Skeletal muscle satellite cell (primary cell): ENCODE measurements around the gene GABRA5.
"Not testable (repeated sequence)": the region's sequence is repeated elsewhere in the genome, so short reads cannot be mapped to it uniquely, and the experiment has no call there.

Source experiments
- H3K27me3 ChIP-seq: 2 replicates; pipeline ENCODE4 v1.7.0; 2013; ENCODE audit warnings: low read length; ENCODE audit not compliant: control insufficient read depth, insufficient read depth
- H3K36me3 ChIP-seq: 2 replicates; pipeline ENCODE4 v1.7.0; 2013; ENCODE audit warnings: mild to moderate bottlenecking, control low read depth, low read length; ENCODE audit not compliant: insufficient read depth
- H3K4me1 ChIP-seq: 2 replicates; pipeline ENCODE4 v1.7.0; 2013; ENCODE audit warnings: low read length; ENCODE audit not compliant: control insufficient read depth, insufficient read depth
- H3K4me2 ChIP-seq: 2 replicates; pipeline ENCODE4 v1.7.0; 2013; ENCODE audit warnings: mild to moderate bottlenecking, low read length
- H3K4me3 ChIP-seq: 2 replicates; pipeline ENCODE4 v1.7.0; 2013; ENCODE audit warnings: low read length
- H3K9ac ChIP-seq: 2 replicates; pipeline ENCODE4 v1.7.0; 2013; ENCODE audit warnings: mild to moderate bottlenecking, low read depth, low read length, moderate library complexity
- H3K9me3 ChIP-seq: replicated peaks from 2 replicates; pipeline ENCODE4 v1.7.0; 2013; ENCODE audit warnings: mild to moderate bottlenecking, control low read depth, low read length

Gene GABRA5

GRCh38 chr15:26892182-26892518 lies 25.3 kb downstream of the GABRA5 start:
- Histone ChIP-seq H3K4me2 (peak overlapping the region; percentile 74), H3K9ac (no peak overlapping the region), H3K4me1 (peaks cover 5% of the 10 kb centered on the region), H3K36me3 (no peaks in the 10 kb centered on the region), H3K4me3 (no peak overlapping the region), H3K9me3 (no peaks in the 10 kb centered on the region), H3K27me3 (peaks cover 5% of the 10 kb centered on the region)

- no peak overlapping the region for H3K9ac ChIP-seq
- no peak overlapping the region for H3K4me2 ChIP-seq
- H3K27me3 ChIP-seq, result peaks cover 5% of the 10 kb centered on the region
- H3K4me1 ChIP-seq, result peaks cover 5% of the 10 kb centered on the region
- H3K4me3 ChIP-seq, result no peak overlapping the region
- H3K9me3 ChIP-seq, result no peaks in the 10 kb centered on the region
- H3K36me3 ChIP-seq, result no peaks in the 10 kb centered on the region
These were observed 25.8 kb downstream of the GABRA5 start for GRCh38 chr15:26892678-26893077.

- H3K27me3 ChIP-seq, result peaks cover 5% of the 10 kb centered on the region
These were observed 26.6 kb downstream of the GABRA5 start for GRCh38 chr15:26893351-26894065.

DNA sequence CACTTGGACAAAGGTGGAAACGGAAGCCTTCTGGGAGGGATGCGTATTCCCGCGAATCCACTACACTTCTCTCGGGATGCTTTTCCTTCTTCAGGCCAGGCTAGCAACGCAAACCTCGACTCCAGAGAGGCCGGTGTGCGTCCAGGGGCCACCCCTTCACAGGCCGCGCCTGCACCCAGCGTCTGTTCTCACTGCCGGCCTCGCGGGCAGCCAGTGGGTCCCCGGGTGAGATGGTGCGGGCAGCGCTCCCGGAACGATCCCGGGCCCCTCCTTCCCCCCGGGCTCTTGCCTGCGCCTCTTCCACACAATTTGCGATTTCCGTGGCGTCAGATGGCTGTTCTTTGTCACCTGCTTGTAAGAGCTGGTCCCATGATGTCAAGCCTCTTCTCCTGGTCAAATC lies 27.3 kb downstream of the GABRA5 start:
- Histone ChIP-seq H3K36me3 (no peaks in the 10 kb centered on the region), H3K9ac (no peak overlapping the region), H3K27me3 (peaks cover 5% of the 10 kb centered on the region), H3K9me3 (no peaks in the 10 kb centered on the region), H3K4me2 (no peak overlapping the region), H3K4me1 (peaks cover 5% of the 10 kb centered on the region), H3K4me3 (no peak overlapping the region)

More at GRCh38 chr15:26893351-26894065, 26.6 kb downstream of the GABRA5 start:
- Histone ChIP-seq H3K4me1 (peaks cover 5% of the 10 kb centered on the region), H3K4me3 (no peak overlapping the region), H3K4me2 (no peak overlapping the region), H3K36me3 (no peaks in the 10 kb centered on the region), H3K9me3 (no peaks in the 10 kb centered on the region), H3K9ac (no peak overlapping the region)

- H3K9me3 ChIP-seq, H3K9ac ChIP-seq, H3K4me3 ChIP-seq, H3K36me3 ChIP-seq, H3K4me1 ChIP-seq, H3K4me2 ChIP-seq, H3K27me3 ChIP-seq: not testable (repeated sequence)
These were observed 28.5 kb downstream of the GABRA5 start for GRCh38 chr15:26895346-26895745.

DNA sequence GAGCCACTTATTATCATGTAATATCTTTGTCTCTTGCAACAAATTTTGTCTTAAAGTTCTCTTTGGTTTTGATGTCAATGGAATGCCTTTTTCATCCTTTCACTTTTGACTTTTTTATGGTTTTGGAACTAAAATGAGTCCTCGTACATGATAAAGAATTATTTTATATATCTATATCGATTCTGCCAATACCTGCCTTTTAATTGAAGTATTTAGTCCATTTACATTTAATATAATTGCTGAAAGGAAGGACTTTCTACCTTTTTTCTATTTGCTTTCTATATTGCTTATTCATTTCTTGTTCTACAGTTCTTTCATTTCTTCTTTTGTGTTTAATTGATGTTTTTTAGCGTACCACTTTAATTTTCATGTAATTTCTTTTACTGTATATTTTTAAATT lies 32.8 kb downstream of the GABRA5 start:
- Histone ChIP-seq H3K4me2 (no peak overlapping the region), H3K36me3 (no peaks in the 10 kb centered on the region), H3K4me3 (no peak overlapping the region), H3K9ac (no peak overlapping the region), H3K9me3 (no peaks in the 10 kb centered on the region), H3K27me3 (no peaks in the 10 kb centered on the region), H3K4me1 (no peaks in the 10 kb centered on the region)

DNA sequence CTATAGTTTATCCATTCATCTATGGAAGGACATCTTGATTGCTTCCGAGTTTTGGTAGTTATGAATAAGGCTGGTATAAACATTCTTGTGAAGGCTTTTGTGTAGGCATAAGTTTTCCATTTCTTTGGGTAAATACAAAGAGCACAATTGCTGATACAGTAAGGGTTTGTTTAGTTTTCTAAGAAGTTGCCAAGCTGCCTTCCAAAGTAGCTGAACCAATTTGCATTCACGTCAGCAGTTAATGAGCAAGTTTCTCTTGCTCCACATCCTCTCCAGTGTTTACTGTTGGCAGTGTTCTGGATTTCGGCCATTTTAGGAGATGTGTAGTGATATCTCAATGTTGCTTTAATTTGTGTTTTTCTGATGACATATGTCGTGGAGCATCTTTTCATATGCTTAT lies 34.2 kb downstream of the GABRA5 start:
- no peak overlapping the region for H3K9ac ChIP-seq
- H3K4me3 ChIP-seq, result no peak overlapping the region
- no peaks in the 10 kb centered on the region for H3K4me1 ChIP-seq
- H3K4me2 ChIP-seq, result no peak overlapping the region
- H3K36me3 ChIP-seq, result no peaks in the 10 kb centered on the region
- no peaks in the 10 kb centered on the region for H3K9me3 ChIP-seq
- no peaks in the 10 kb centered on the region for H3K27me3 ChIP-seq

DNA sequence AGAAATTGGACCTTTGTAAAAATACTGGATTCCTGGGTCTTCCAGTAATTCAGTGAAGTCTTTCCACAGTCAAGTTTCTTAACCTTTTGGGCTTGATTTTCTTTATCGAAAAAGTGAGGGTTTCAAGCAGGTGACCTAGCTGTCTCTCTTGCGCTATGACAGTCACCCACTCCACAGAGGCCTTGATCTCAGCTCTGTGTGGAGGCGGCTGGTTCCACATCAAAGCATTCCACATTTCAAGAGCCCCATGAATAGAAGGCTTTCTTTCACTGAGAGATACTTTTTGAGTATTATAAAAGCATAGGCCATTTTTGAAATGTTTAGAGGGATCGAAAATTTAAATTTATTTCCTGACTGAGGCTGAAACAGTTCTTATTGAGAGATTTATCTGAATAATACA lies 43.9 kb downstream of the GABRA5 start:
- no peak overlapping the region for H3K4me3 ChIP-seq
- peaks cover 9% of the 10 kb centered on the region for H3K9me3 ChIP-seq
- no peaks in the 10 kb centered on the region for H3K27me3 ChIP-seq
- no peaks in the 10 kb centered on the region for H3K36me3 ChIP-seq
- H3K4me2 ChIP-seq, result no peak overlapping the region
- H3K9ac ChIP-seq, result no peak overlapping the region
- H3K4me1 ChIP-seq, result no peaks in the 10 kb centered on the region

DNA sequence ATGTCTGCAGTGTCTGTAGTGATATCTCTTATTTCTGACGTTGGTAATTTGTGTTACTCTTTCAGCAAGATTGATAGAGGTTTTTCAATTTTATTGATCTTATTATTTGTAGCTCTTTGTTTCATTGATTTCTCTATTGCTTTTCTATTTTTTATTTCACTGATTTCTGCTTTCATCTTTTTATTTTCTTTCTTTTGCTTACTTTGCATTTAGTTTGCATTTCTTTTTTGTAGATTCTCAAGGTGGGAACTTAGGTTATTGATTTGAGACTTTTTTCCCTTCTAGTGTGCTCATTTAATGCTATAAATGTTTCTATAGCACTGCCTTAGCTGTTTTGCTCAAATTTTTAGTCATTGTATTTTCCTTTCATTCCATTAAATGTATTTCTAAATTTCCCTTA lies 54.6 kb downstream of the GABRA5 start:
- no peaks in the 10 kb centered on the region for H3K4me1 ChIP-seq
- H3K27me3 ChIP-seq, result no peaks in the 10 kb centered on the region
- H3K9ac ChIP-seq, result no peak overlapping the region
- H3K4me2 ChIP-seq, result no peak overlapping the region
- no peaks in the 10 kb centered on the region for H3K9me3 ChIP-seq
- H3K36me3 ChIP-seq, result no peaks in the 10 kb centered on the region
- H3K4me3 ChIP-seq, result no peak overlapping the region

- H3K4me3 ChIP-seq, result no peak overlapping the region
- H3K4me1 ChIP-seq, result no peaks in the 10 kb centered on the region
- H3K4me2 ChIP-seq, result no peak overlapping the region
- H3K27me3 ChIP-seq, result no peaks in the 10 kb centered on the region
- no peaks in the 10 kb centered on the region for H3K36me3 ChIP-seq
- H3K9me3 ChIP-seq, result peaks cover 8% of the 10 kb centered on the region
- H3K9ac ChIP-seq, result no peak overlapping the region
These were observed 59.2 kb downstream of the GABRA5 start for GRCh38 chr15:26926081-26926480.

- Histone ChIP-seq H3K4me1 (no peaks in the 10 kb centered on the region), H3K27me3 (no peaks in the 10 kb centered on the region), H3K4me3 (no peak overlapping the region), H3K36me3 (no peaks in the 10 kb centered on the region), H3K9me3 (peaks cover 8% of the 10 kb centered on the region), H3K9ac (no peak overlapping the region), H3K4me2 (no peak overlapping the region)
These were observed 61.2 kb downstream of the GABRA5 start for GRCh38 chr15:26928051-26928450.

GRCh38 chr15:26929588-26929987 lies 62.7 kb downstream of the GABRA5 start:
- Histone ChIP-seq H3K4me3 (no peak overlapping the region), H3K4me1 (no peaks in the 10 kb centered on the region), H3K9ac (no peak overlapping the region), H3K27me3 (no peaks in the 10 kb centered on the region), H3K9me3 (peaks cover 15% of the 10 kb centered on the region), H3K36me3 (no peaks in the 10 kb centered on the region), H3K4me2 (no peak overlapping the region)
